Astrocyte (in vitro differentiated cells and primary cell): ENCODE data around the gene WDR5. TPM values are rescaled to one million over a fixed set of nuclear protein-coding genes. Genes with fewer than 3 reads are reported as not detected.

Experiments
- DNase-seq: peaks from one replicate; pipeline ENCODE4 v3.0.0-alpha.2; 2010; ENCODE audit warnings: low read depth
- FAIRE-seq: peaks from 2 replicates; lab custom pipeline; 2011; peaks lifted over from hg19 to GRCh38; lab: Jason Lieb, UNC
- H2AFZ ChIP-seq: 2 replicates; pipeline ENCODE4 v1.6.0; 2012; ENCODE audit warnings: low read depth, low read length, inconsistent platforms
- H3K27ac ChIP-seq: 2 replicates; pipeline ENCODE4 v1.5.1; 2011; ENCODE audit warnings: low read depth, low read length, inconsistent platforms
- H3K27me3 ChIP-seq: 2 replicates; pipeline ENCODE4 v1.6.0; 2011; ENCODE audit warnings: low read length, inconsistent platforms; ENCODE audit not compliant: insufficient read depth
- H3K36me3 ChIP-seq: 2 replicates; pipeline ENCODE4 v1.5.1; 2011; ENCODE audit warnings: low read length, inconsistent platforms; ENCODE audit not compliant: insufficient read depth
- H3K4me1 ChIP-seq: 2 replicates; pipeline ENCODE4 v1.5.1; 2011; ENCODE audit warnings: low read length, inconsistent platforms; ENCODE audit not compliant: insufficient read depth
- H3K4me2 ChIP-seq: 2 replicates; pipeline ENCODE4 v1.6.0; 2012; ENCODE audit warnings: low read length, inconsistent platforms
- H3K4me3 ChIP-seq: 2 replicates; pipeline ENCODE4 v1.5.1; 2011; ENCODE audit warnings: low read depth, mild to moderate bottlenecking, low read length, inconsistent platforms; ENCODE audit not compliant: insufficient read depth
- H3K79me2 ChIP-seq: 2 replicates; pipeline ENCODE4 v1.6.0; 2012; ENCODE audit warnings: mild to moderate bottlenecking, low read length, inconsistent platforms; ENCODE audit not compliant: insufficient read depth
- H3K9ac ChIP-seq: 2 replicates; pipeline ENCODE4 v1.6.0; 2012; ENCODE audit warnings: mild to moderate bottlenecking, low read length, inconsistent platforms
- H3K9me3 ChIP-seq: 2 replicates; pipeline ENCODE4 v1.5.1; 2012; ENCODE audit warnings: low read depth, mild to moderate bottlenecking, low read length, inconsistent platforms; ENCODE audit not compliant: insufficient read depth
- H4K20me1 ChIP-seq: 2 replicates; pipeline ENCODE4 v1.6.0; 2012; ENCODE audit warnings: low read length, inconsistent platforms; ENCODE audit not compliant: insufficient read depth
- H3K27ac Mint-ChIP-seq: one replicate; pipeline ENCODE4 v1.8.0; 2021; ENCODE audit warnings: mild to moderate bottlenecking, mixed read lengths; ENCODE audit not compliant: unreplicated experiment
- H3K27me3 Mint-ChIP-seq: one replicate; pipeline ENCODE4 v1.8.0; 2021; ENCODE audit warnings: low read depth, mixed read lengths; ENCODE audit not compliant: unreplicated experiment
- H3K36me3 Mint-ChIP-seq: one replicate; pipeline ENCODE4 v1.8.0; 2021; ENCODE audit warnings: low read depth, mixed read lengths; ENCODE audit not compliant: unreplicated experiment
- H3K4me1 Mint-ChIP-seq: one replicate; pipeline ENCODE4 v1.8.0; 2021; ENCODE audit warnings: low read depth, mixed read lengths; ENCODE audit not compliant: unreplicated experiment
- H3K4me3 Mint-ChIP-seq: one replicate; pipeline ENCODE4 v1.8.0; 2021; ENCODE audit warnings: mild to moderate bottlenecking, moderate library complexity, mixed read lengths; ENCODE audit not compliant: unreplicated experiment
- H3K9me3 Mint-ChIP-seq: one replicate; pipeline ENCODE4 v1.8.0; 2021; ENCODE audit warnings: mild to moderate bottlenecking, mixed read lengths; ENCODE audit not compliant: unreplicated experiment
- EZH2 ChIP-seq: IDR thresholded peaks from 2 replicates; pipeline ENCODE4 v1.6.1; 2012; ENCODE audit warnings: mild to moderate bottlenecking, low read length, inconsistent platforms; ENCODE audit not compliant: insufficient read depth
- total RNA-seq: library from RNA; stranded (reverse); gene quantifications from 2 replicates; pipeline ENCODE4 v1.2.1, GENCODE V29; 2021
- TF ChIP-seq, protein P1 (sequence below): IDR thresholded peaks from 2 replicates; pipeline ENCODE4 v1.5.1; 2011; ENCODE audit warnings: low read depth, mild to moderate bottlenecking, inconsistent platforms, low read length, moderate library complexity; ENCODE audit not compliant: insufficient read depth

Gene WDR5
- total RNA-seq, 1 donor from 2014 or later = 28.1 TPM

- Mint-ChIP-seq H3K4me1 (peaks cover 7% of the 10 kb centered on the region), H3K27me3 (peaks cover 6% of the 10 kb centered on the region), H3K9me3 (peaks cover 5% of the 10 kb centered on the region), H3K27ac (no peak overlapping the region), H3K36me3 (peaks cover 3% of the 10 kb centered on the region), H3K4me3 (no peak overlapping the region)
- Histone ChIP-seq H3K4me1 (peaks cover 17% of the 10 kb centered on the region), H2AFZ (no peak overlapping the region), H3K27ac (no peak overlapping the region), H3K36me3 (no peaks in the 10 kb centered on the region), H3K27me3 (no peaks in the 10 kb centered on the region), H4K20me1 (no peaks in the 10 kb centered on the region), H3K9me3 (peaks cover 5% of the 10 kb centered on the region), H3K4me2 (no peak overlapping the region), H3K79me2 (no peaks in the 10 kb centered on the region), H3K9ac (no peak overlapping the region), H3K4me3 (no peak overlapping the region)
- no peak for TF ChIP-seq EZH2
- no peak for FAIRE-seq
- DNase-seq = no peak
Measured at GRCh38 chr9:134208310-134208841, 72.5 kb downstream of the WDR5 start.

DNA sequence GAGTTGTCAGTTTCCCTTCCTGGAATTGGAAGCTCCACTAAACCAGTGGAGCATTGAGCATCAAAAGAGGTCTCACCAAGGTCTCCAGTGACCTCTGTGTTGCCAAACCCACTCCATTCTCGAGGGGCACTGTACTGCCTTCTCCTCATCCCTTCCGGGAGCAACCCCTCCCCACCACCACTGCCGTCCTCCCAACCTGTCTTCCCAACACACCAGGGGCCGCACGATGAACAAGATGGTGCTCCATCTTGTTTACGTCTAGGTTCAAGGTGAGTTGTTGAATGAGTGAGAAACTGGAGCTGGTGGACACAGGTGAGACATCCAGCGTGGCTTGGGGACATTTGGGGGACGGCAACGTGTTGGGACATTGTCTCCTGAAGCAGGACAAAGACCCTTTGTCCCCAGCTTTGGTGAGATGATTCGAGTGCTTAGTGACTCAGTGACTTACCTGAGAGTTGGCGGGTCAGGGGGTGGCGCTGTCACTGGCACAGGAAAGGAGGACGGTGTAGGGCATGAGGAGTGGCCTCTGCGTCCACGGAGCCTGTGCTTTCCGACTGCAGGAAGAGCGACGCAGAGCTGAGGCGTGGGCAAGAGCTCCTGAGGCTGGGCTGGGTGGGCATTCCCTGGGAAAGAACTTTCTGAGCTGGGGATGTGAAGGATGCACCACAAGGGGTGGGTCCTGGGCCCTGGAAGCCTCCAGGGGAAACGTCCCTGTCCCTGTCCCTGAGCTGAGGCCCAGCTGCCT lies 73.3 kb downstream of the WDR5 start:
- Histone ChIP-seq H2AFZ (no peak overlapping the region), H3K27me3 (no peaks in the 10 kb centered on the region), H4K20me1 (no peaks in the 10 kb centered on the region), H3K4me3 (no peak overlapping the region), H3K4me2 (no peak overlapping the region), H3K79me2 (no peaks in the 10 kb centered on the region), H3K4me1 (peaks cover 17% of the 10 kb centered on the region), H3K27ac (no peak overlapping the region), H3K9me3 (no peaks in the 10 kb centered on the region), H3K36me3 (no peaks in the 10 kb centered on the region), H3K9ac (no peak overlapping the region)
- Mint-ChIP-seq H3K27ac (no peak overlapping the region), H3K36me3 (peaks cover 3% of the 10 kb centered on the region), H3K27me3 (peaks cover 6% of the 10 kb centered on the region), H3K4me3 (no peak overlapping the region), H3K9me3 (peaks cover 5% of the 10 kb centered on the region), H3K4me1 (peaks cover 7% of the 10 kb centered on the region)
- DNase-seq (no peak), FAIRE-seq (no peak)
- TF ChIP-seq, protein P1, sequence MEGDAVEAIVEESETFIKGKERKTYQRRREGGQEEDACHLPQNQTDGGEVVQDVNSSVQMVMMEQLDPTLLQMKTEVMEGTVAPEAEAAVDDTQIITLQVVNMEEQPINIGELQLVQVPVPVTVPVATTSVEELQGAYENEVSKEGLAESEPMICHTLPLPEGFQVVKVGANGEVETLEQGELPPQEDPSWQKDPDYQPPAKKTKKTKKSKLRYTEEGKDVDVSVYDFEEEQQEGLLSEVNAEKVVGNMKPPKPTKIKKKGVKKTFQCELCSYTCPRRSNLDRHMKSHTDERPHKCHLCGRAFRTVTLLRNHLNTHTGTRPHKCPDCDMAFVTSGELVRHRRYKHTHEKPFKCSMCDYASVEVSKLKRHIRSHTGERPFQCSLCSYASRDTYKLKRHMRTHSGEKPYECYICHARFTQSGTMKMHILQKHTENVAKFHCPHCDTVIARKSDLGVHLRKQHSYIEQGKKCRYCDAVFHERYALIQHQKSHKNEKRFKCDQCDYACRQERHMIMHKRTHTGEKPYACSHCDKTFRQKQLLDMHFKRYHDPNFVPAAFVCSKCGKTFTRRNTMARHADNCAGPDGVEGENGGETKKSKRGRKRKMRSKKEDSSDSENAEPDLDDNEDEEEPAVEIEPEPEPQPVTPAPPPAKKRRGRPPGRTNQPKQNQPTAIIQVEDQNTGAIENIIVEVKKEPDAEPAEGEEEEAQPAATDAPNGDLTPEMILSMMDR = no peak
- TF ChIP-seq EZH2 = no peak

Other genes with a start within 250 kb of the WDR5 start
- gene VAV2, start 143.8 kb upstream of the WDR5 start, total RNA-seq = 36.5 and 41.6 TPM in 2 replicates
- 20.2 and 21.7 TPM in 2 replicates for gene BRD3OS, start 110.6 kb upstream of the WDR5 start, total RNA-seq
- gene BRD3, start 68.1 kb upstream of the WDR5 start, total RNA-seq = 39.6 and 46.7 TPM in 2 replicates
- 31.8 and 59.4 TPM in 2 replicates for gene RNU6ATAC, start 28.5 kb downstream of the WDR5 start, total RNA-seq
- gene RXRA, start 190.4 kb downstream of the WDR5 start, total RNA-seq = 33.4 and 33.7 TPM in 2 replicates